Neural crest cell (in vitro differentiated cells): ENCODE results near the gene ZSCAN5A. TPM values are rescaled to one million over a fixed set of nuclear protein-coding genes. Genes with fewer than 3 reads are reported as not detected.
"Not testable (repeated sequence)": the region's sequence is repeated elsewhere in the genome, so short reads cannot be mapped to it uniquely, and the experiment has no call there.

Experiments
- DNase-seq: peaks from one replicate; pipeline ENCODE4 v3.0.0; 2021; ENCODE audit warnings: low read depth, mixed read lengths, low spot score
- H3K27ac Mint-ChIP-seq: one replicate; pipeline ENCODE4 v1.8.0; 2021; ENCODE audit warnings: mild to moderate bottlenecking, mixed read lengths; ENCODE audit not compliant: unreplicated experiment
- H3K27me3 Mint-ChIP-seq: 2 replicates; pipeline ENCODE4 v1.8.0; 2021; ENCODE audit warnings: low read depth, mild to moderate bottlenecking, mixed read lengths
- H3K36me3 Mint-ChIP-seq: 2 replicates; pipeline ENCODE4 v1.8.0; 2021; ENCODE audit warnings: low read depth, mild to moderate bottlenecking, mixed read lengths
- H3K4me1 Mint-ChIP-seq: 2 replicates; pipeline ENCODE4 v1.8.0; 2021; ENCODE audit warnings: mixed read lengths
- H3K4me3 Mint-ChIP-seq: one replicate; pipeline ENCODE4 v1.8.0; 2021; ENCODE audit warnings: mild to moderate bottlenecking, mixed read lengths
- H3K9me3 Mint-ChIP-seq: 2 replicates; pipeline ENCODE4 v1.8.0; 2021; ENCODE audit warnings: mixed read lengths
- total RNA-seq: library from RNA; stranded (reverse); gene quantifications from 2 replicates; pipeline ENCODE4 v1.2.1, GENCODE V29; 2021
- TF ChIP-seq, protein P1 (sequence below): fragments of 200-600 bp; sonication (generic); conservative IDR thresholded peaks from 2 replicates; pipeline ENCODE4 v1.5.0; 2021; ENCODE audit warnings: antibody characterized with exemption, mild to moderate bottlenecking

Gene ZSCAN5A
- total RNA-seq, 1 donor from 2014 or later: 14.7 TPM

DNA sequence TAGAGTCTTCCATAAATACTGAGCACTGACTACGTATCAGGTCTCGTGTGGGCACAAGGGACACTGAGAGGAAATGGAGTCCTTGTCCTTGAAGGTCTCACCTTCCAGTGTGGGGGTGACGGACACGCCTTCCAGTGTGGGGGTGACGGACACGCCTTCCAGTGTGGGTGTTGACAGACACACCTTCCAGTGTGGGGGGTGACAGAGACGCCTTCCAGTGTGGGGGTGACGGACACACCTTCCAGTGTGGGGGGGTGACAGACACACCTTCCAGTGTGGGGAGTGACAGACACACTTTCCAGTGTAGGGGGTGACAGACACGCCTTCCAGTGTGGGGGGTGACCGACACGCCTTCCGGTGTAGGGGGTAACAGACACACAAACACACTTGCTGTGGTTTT lies 56.4 kb downstream of the ZSCAN5A start:
- TF ChIP-seq, protein P1, sequence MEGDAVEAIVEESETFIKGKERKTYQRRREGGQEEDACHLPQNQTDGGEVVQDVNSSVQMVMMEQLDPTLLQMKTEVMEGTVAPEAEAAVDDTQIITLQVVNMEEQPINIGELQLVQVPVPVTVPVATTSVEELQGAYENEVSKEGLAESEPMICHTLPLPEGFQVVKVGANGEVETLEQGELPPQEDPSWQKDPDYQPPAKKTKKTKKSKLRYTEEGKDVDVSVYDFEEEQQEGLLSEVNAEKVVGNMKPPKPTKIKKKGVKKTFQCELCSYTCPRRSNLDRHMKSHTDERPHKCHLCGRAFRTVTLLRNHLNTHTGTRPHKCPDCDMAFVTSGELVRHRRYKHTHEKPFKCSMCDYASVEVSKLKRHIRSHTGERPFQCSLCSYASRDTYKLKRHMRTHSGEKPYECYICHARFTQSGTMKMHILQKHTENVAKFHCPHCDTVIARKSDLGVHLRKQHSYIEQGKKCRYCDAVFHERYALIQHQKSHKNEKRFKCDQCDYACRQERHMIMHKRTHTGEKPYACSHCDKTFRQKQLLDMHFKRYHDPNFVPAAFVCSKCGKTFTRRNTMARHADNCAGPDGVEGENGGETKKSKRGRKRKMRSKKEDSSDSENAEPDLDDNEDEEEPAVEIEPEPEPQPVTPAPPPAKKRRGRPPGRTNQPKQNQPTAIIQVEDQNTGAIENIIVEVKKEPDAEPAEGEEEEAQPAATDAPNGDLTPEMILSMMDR: no peak
- DNase-seq: no peak
- H3K36me3 Mint-ChIP-seq: peaks cover 2% of the 10 kb centered on the region
- H3K4me3 Mint-ChIP-seq: no peak overlapping the region
- no peaks in the 10 kb centered on the region for H3K4me1 Mint-ChIP-seq
- H3K27ac Mint-ChIP-seq: no peak overlapping the region
- no peaks in the 10 kb centered on the region for H3K27me3 Mint-ChIP-seq
- H3K9me3 Mint-ChIP-seq: no peaks in the 10 kb centered on the region

GRCh38 chr19:56253737-56254136 lies 60.9 kb downstream of the ZSCAN5A start:
- H3K4me3 Mint-ChIP-seq: no peak overlapping the region
- peaks cover 4% of the 10 kb centered on the region for H3K9me3 Mint-ChIP-seq
- no peaks in the 10 kb centered on the region for H3K27me3 Mint-ChIP-seq
- H3K4me1 Mint-ChIP-seq: no peaks in the 10 kb centered on the region
- TF ChIP-seq, protein P1: peak; percentile 57
- H3K36me3 Mint-ChIP-seq: peaks cover 13% of the 10 kb centered on the region
- DNase-seq: no peak
- no peak overlapping the region for H3K27ac Mint-ChIP-seq

GRCh38 chr19:56252699-56253422 lies 61.8 kb downstream of the ZSCAN5A start:
- peak overlapping the region; percentile 96 for H3K27ac Mint-ChIP-seq
- TF ChIP-seq, protein P1: peak; percentile 86
- H3K36me3 Mint-ChIP-seq: peaks cover 10% of the 10 kb centered on the region
- no peak overlapping the region for H3K4me3 Mint-ChIP-seq
- H3K9me3 Mint-ChIP-seq: peaks cover 4% of the 10 kb centered on the region
- H3K27me3 Mint-ChIP-seq: no peaks in the 10 kb centered on the region
- DNase-seq: peak; percentile 91
- H3K4me1 Mint-ChIP-seq: no peaks in the 10 kb centered on the region

DNA sequence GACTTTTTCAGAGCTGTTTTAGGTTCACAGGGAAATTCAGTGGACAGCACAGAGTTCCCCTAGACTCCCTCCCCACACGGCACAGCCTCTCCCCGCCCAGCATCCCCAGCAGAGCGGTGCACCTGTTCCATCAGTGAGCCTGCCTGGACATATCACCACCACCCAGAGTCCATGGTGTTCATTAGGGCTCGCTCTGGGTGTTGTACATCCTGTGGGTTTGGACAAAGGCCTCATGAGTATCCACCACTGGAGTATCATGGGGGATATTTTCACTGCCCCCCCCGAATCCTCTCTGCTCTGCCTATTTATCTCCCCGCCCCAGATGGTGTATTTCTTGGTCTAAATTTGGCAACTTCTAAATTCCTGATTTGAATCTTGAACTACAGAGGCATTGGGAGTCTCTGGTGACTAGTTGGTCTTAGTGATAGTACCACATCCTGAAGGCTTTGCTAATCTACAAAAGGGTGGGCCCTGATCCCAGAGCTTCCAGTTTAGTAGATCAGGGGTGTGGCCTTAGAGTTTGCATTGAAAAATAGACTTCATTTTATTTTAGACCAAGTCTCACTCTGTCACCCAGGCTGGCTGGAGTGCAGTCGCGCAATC lies 65.8 kb downstream of the ZSCAN5A start:
- H3K27me3 Mint-ChIP-seq, DNase-seq, H3K4me3 Mint-ChIP-seq, H3K27ac Mint-ChIP-seq, H3K4me1 Mint-ChIP-seq, H3K9me3 Mint-ChIP-seq: not testable (repeated sequence)
- H3K36me3 Mint-ChIP-seq: peaks cover 10% of the 10 kb centered on the region

GRCh38 chr19:56245764-56246163 lies 68.9 kb downstream of the ZSCAN5A start:
- not testable (repeated sequence) for DNase-seq, H3K27me3 Mint-ChIP-seq, H3K27ac Mint-ChIP-seq, H3K4me1 Mint-ChIP-seq, H3K36me3 Mint-ChIP-seq, H3K9me3 Mint-ChIP-seq, H3K4me3 Mint-ChIP-seq

- no peaks in the 10 kb centered on the region for H3K36me3 Mint-ChIP-seq
- H3K9me3 Mint-ChIP-seq: no peaks in the 10 kb centered on the region
- no peak for DNase-seq
- no peaks in the 10 kb centered on the region for H3K4me1 Mint-ChIP-seq
- no peak overlapping the region for H3K27ac Mint-ChIP-seq
- TF ChIP-seq, protein P1: no peak
- H3K4me3 Mint-ChIP-seq: no peak overlapping the region
- H3K27me3 Mint-ChIP-seq: no peaks in the 10 kb centered on the region
These were observed 69.4 kb downstream of the ZSCAN5A start for GRCh38 chr19:56245121-56245740.
